H1 (cell line): Measurements from ENCODE around the gene IBSP. TPM values are rescaled to one million over a fixed set of nuclear protein-coding genes. Genes with fewer than 3 reads are reported as not detected.

Experiments
- polyA plus RNA-seq, 7 experiments: library from polyadenylated mRNA; depleted of rRNA in 3 of 7; stranded (reverse) in 5 of 7; unstranded in 2 of 7; fragments of >200 nt in 5 of 7; fragments of 200-250 nt in 2 of 7; gene quantifications; 1 replicate in 5 of 7; 2 replicates in 1 of 7; 4 replicates in 1 of 7; pipeline versions ENCODE4 v1.2.1 to v1.2.3, GENCODE V29; 2011 to 2013; ENCODE audit warnings: missing spikeins in 2 of 7, mixed read lengths in 2 of 7
- total RNA-seq: library from RNA; stranded (reverse); fragmentation: NEBNext Ultra II Directional; extraction: Animal tissue kit (Norgen Biotek cat#: 25700); gene quantifications from 2 replicates; pipeline ENCODE4 v1.2.1, GENCODE V29; 2021
- TF ChIP-seq, protein P1 (sequence below): fragments of 300-600 bp; sonication (generic); IDR thresholded peaks from 2 replicates; pipeline ENCODE4 v1.7.1; 2012; ENCODE audit warnings: low read length, moderate library complexity, mild to moderate bottlenecking, inconsistent platforms; ENCODE audit not compliant: insufficient replicate concordance

The IBSP gene
- total and polyA plus RNA-seq, 2 of the 8 experiments (the other 6 are each of a cell fraction or from before 2014, with no cell fraction given), result not detected

DNA sequence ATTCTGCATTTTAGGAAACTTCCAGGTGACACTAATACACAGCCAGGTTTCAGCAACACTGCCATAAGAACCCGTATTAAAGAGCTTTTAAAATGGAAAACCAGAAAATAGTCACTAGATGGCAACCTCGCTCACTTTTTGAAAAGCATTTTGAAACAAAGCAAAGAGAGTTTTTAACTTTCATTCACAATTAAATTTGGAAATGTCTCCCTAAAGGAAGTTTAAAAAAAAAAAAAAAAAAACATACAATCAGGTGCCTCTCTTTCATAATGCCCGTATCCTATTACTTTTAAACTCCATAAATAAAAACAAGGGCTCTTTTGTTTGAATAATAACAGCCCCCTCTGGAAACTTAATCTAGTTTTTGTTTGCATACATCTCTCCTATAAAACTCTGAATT lies 53.8 kb downstream of the IBSP start (continued):
- TF ChIP-seq, protein P1, sequence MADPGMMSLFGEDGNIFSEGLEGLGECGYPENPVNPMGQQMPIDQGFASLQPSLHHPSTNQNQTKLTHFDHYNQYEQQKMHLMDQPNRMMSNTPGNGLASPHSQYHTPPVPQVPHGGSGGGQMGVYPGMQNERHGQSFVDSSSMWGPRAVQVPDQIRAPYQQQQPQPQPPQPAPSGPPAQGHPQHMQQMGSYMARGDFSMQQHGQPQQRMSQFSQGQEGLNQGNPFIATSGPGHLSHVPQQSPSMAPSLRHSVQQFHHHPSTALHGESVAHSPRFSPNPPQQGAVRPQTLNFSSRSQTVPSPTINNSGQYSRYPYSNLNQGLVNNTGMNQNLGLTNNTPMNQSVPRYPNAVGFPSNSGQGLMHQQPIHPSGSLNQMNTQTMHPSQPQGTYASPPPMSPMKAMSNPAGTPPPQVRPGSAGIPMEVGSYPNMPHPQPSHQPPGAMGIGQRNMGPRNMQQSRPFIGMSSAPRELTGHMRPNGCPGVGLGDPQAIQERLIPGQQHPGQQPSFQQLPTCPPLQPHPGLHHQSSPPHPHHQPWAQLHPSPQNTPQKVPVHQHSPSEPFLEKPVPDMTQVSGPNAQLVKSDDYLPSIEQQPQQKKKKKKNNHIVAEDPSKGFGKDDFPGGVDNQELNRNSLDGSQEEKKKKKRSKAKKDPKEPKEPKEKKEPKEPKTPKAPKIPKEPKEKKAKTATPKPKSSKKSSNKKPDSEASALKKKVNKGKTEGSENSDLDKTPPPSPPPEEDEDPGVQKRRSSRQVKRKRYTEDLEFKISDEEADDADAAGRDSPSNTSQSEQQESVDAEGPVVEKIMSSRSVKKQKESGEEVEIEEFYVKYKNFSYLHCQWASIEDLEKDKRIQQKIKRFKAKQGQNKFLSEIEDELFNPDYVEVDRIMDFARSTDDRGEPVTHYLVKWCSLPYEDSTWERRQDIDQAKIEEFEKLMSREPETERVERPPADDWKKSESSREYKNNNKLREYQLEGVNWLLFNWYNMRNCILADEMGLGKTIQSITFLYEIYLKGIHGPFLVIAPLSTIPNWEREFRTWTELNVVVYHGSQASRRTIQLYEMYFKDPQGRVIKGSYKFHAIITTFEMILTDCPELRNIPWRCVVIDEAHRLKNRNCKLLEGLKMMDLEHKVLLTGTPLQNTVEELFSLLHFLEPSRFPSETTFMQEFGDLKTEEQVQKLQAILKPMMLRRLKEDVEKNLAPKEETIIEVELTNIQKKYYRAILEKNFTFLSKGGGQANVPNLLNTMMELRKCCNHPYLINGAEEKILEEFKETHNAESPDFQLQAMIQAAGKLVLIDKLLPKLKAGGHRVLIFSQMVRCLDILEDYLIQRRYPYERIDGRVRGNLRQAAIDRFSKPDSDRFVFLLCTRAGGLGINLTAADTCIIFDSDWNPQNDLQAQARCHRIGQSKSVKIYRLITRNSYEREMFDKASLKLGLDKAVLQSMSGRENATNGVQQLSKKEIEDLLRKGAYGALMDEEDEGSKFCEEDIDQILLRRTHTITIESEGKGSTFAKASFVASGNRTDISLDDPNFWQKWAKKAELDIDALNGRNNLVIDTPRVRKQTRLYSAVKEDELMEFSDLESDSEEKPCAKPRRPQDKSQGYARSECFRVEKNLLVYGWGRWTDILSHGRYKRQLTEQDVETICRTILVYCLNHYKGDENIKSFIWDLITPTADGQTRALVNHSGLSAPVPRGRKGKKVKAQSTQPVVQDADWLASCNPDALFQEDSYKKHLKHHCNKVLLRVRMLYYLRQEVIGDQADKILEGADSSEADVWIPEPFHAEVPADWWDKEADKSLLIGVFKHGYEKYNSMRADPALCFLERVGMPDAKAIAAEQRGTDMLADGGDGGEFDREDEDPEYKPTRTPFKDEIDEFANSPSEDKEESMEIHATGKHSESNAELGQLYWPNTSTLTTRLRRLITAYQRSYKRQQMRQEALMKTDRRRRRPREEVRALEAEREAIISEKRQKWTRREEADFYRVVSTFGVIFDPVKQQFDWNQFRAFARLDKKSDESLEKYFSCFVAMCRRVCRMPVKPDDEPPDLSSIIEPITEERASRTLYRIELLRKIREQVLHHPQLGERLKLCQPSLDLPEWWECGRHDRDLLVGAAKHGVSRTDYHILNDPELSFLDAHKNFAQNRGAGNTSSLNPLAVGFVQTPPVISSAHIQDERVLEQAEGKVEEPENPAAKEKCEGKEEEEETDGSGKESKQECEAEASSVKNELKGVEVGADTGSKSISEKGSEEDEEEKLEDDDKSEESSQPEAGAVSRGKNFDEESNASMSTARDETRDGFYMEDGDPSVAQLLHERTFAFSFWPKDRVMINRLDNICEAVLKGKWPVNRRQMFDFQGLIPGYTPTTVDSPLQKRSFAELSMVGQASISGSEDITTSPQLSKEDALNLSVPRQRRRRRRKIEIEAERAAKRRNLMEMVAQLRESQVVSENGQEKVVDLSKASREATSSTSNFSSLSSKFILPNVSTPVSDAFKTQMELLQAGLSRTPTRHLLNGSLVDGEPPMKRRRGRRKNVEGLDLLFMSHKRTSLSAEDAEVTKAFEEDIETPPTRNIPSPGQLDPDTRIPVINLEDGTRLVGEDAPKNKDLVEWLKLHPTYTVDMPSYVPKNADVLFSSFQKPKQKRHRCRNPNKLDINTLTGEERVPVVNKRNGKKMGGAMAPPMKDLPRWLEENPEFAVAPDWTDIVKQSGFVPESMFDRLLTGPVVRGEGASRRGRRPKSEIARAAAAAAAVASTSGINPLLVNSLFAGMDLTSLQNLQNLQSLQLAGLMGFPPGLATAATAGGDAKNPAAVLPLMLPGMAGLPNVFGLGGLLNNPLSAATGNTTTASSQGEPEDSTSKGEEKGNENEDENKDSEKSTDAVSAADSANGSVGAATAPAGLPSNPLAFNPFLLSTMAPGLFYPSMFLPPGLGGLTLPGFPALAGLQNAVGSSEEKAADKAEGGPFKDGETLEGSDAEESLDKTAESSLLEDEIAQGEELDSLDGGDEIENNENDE, result peak; percentile 64
